ENCODE data around the gene ILKAP. TPM values are rescaled to one million over a fixed set of nuclear protein-coding genes. Genes with fewer than 3 reads are reported as not detected.

The ILKAP gene
- total and polyA plus RNA-seq, 2 experiments from 2014 or later = 25.7 to 81.9 TPM

DNA sequence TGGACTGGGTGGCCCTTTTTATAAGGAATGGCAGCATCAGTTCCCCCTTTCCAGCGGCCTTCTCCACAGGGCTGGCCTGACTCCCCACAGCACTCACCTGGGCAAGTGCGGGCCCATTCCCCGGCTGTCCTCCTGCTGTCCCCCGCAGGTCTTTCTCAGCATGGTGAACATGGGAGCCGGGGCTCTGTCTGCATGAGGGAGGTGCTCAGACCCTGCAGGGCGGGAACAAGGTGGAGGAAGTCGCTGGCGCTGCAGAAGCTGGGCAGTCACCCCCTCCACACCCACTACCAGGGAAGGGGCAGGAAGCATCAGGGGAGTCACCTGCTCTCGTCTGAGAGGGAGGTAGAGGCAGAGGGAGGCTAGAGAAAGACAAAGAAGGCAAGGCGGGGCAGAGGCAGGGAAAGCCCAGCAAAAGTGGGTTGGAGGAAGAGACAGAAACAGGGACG is 24.1 kb upstream of the ILKAP start:
- TF ChIP-seq, protein P1, sequence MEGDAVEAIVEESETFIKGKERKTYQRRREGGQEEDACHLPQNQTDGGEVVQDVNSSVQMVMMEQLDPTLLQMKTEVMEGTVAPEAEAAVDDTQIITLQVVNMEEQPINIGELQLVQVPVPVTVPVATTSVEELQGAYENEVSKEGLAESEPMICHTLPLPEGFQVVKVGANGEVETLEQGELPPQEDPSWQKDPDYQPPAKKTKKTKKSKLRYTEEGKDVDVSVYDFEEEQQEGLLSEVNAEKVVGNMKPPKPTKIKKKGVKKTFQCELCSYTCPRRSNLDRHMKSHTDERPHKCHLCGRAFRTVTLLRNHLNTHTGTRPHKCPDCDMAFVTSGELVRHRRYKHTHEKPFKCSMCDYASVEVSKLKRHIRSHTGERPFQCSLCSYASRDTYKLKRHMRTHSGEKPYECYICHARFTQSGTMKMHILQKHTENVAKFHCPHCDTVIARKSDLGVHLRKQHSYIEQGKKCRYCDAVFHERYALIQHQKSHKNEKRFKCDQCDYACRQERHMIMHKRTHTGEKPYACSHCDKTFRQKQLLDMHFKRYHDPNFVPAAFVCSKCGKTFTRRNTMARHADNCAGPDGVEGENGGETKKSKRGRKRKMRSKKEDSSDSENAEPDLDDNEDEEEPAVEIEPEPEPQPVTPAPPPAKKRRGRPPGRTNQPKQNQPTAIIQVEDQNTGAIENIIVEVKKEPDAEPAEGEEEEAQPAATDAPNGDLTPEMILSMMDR (IDR thresholded peaks at IDR 0.05; ENCODE audit: low read depth, low read length) = no peak
- no peak for DNase-seq (ENCODE audit: low read depth in 1 of 2, low spot score in 1 of 2)
- Histone ChIP-seq H3K27ac (no peak overlapping the region), H3K36me3 (no peaks in the 10 kb centered on the region), H3K4me3 (no peak overlapping the region), H3K9me3 (ENCODE audit: low read depth) (no peaks in the 10 kb centered on the region), H3K27me3 (peaks cover 14% of the 10 kb centered on the region), H3K4me1 (ENCODE audit: low read depth) (peaks cover 11% of the 10 kb centered on the region)

DNA sequence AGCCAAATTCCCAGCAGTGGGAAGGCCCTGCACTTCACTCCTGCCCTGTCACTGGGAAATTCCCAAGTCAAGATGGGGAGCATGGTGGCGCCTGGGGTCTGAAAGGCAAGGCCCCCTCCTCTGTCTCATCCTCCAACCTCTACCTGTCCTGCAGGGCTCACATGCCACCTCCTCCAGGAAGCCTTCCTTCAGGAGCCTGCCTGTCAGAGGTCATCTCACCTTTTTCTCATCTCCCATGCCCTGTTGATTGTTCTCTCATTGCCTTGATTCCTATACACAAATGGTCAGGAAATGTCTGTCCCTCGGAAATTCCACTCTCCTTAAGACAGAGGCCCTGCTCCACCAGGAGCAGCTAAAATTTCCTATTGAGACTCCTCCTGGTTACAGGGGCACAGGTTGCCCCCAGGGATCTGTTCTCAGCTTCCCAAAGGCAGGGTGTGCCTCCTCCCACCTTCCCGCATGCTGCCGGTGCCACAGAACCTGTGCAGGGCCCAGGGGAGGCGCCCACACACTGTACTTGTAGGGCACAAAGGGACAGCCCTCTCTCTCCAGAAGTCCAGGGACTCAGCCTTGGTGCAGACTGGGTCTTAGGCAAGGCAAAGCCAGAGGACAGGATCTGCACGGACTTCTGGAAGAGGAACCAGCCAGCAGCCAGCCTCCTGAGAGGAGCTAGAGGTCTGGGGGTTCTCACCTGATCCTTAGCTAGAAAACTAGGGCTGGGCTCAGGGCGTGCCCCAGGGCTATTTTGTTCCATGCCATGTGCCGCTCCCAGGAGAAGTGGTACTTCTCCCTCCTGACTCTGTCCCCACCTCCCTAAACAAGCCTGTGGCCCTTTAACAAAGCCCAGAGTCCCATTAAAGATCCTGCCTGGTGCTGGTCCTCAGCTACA is 23.4 kb upstream of the ILKAP start:
- no peak overlapping the region for H3K4me3 ChIP-seq
- TF ChIP-seq, protein P1 (IDR thresholded peaks at IDR 0.05; ENCODE audit: low read depth, low read length) = no peak
- H3K4me1 ChIP-seq (ENCODE audit: low read depth) = peaks cover 11% of the 10 kb centered on the region
- H3K9me3 ChIP-seq (ENCODE audit: low read depth) = no peaks in the 10 kb centered on the region
- H3K27ac ChIP-seq = no peak overlapping the region
- no peaks in the 10 kb centered on the region for H3K36me3 ChIP-seq
- peaks cover 14% of the 10 kb centered on the region for H3K27me3 ChIP-seq
- no peak for DNase-seq (ENCODE audit: low read depth in 1 of 2, low spot score in 1 of 2)

DNA sequence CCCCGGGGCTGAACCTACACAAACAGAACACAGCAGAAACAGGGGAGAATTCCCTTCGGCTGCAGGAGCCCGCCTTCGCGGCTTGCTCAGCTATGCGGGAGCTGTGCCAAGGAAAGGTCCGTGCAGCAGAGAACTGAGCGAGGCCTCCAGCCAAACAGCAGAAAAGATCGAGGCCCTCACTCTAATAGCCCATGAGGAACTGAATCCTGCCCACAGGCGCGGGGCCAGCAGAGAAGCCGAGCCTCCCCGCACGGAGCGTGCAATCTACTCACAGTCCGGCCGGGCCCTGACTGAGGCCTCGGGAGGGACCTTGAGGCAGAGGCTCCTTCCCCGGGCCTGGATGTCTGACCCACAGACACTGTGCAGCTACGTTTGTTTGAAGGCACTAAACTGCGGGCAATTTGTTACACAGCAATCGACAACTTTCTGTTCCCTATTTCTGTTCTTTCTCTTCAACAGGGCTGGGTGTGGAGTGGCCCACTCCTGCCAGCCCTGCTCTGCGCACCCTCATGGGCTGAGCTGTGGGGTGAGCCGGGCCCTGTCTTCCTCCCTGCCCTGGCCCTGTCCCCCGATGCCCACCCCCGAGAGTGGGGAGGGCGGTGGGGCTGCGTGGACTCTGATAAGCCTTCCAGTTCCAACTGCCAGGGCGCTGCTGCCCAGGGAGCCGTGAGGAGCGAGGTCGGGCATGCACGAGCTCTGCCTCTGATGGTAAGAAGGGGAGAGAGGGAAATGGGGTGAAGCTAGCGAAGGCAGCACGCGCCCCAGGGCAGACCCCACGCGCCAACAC is 22.6 kb upstream of the ILKAP start:
- H3K36me3 ChIP-seq = no peaks in the 10 kb centered on the region
- TF ChIP-seq, protein P1 (IDR thresholded peaks at IDR 0.05; ENCODE audit: low read depth, low read length) = no peak
- peaks cover 11% of the 10 kb centered on the region for H3K4me1 ChIP-seq (ENCODE audit: low read depth)
- H3K27me3 ChIP-seq = peaks cover 10% of the 10 kb centered on the region
- H3K9me3 ChIP-seq (ENCODE audit: low read depth) = no peaks in the 10 kb centered on the region
- H3K27ac ChIP-seq = no peak overlapping the region
- peak in 1 of 2 donors; percentile 73 for DNase-seq (ENCODE audit: low read depth in 1 of 2, low spot score in 1 of 2)
- H3K4me3 ChIP-seq = no peak overlapping the region

DNA sequence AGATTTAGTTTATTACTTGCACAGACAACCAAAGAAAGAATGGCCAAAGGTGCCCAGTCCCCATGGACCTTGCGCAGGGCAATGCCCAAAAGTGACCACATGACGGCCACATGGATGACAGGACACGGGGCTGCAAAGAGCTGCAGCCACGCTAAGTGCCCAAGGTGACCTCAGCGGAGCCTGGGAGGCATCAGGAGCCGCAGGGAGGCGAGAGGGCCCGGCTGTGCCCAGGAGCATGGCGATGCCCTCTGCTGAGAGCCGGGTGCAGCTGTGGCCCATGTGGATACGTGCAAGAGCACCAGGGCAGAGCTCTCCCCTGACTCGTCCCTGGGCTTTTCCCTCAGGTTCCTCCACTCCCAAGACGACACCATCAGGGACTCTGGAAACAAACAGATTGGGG is 21.6 kb upstream of the ILKAP start:
- H3K4me1 ChIP-seq (ENCODE audit: low read depth) = peaks cover 11% of the 10 kb centered on the region
- no peak overlapping the region for H3K4me3 ChIP-seq
- DNase-seq (ENCODE audit: low read depth in 1 of 2, low spot score in 1 of 2) = no peak
- no peaks in the 10 kb centered on the region for H3K9me3 ChIP-seq (ENCODE audit: low read depth)
- peaks cover 1% of the 10 kb centered on the region for H3K27me3 ChIP-seq
- TF ChIP-seq, protein P1 (IDR thresholded peaks at IDR 0.05; ENCODE audit: low read depth, low read length) = no peak
- no peak overlapping the region for H3K27ac ChIP-seq
- no peaks in the 10 kb centered on the region for H3K36me3 ChIP-seq

DNA sequence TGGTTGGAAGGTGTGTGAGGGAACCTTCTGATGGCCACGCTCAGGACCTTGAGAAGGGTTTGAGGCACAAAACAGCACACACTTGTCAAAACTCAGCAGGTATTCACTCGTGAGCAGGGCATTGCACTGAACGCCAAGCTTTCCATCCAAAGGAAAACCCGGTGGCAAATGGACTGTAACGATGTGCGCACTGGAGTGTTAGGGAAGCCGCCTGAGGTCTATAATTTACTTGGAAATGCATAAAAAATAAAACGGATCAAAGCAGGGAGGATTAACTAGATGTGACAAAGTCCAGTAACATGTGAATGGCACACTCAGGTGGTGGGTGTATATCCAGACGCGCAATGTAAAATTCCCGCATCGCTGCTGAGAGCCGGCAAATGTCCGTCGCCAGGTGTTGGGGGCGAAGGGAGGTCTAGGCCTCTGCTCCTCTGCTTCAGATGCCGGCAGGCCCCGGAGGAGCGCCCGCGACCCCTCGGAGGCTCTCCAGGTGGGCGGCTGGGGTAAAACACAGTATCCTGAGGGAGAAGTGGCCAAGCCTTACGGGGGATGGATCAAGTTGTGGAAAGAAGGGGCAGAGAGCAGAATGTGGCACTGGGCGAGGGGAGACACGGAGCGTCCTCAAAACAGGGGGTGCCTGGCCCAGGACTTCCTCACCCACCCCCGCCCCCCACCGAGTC is 21.0 kb upstream of the ILKAP start:
- Histone ChIP-seq H3K36me3 (no peaks in the 10 kb centered on the region), H3K9me3 (ENCODE audit: low read depth) (no peaks in the 10 kb centered on the region), H3K4me1 (ENCODE audit: low read depth) (peaks cover 10% of the 10 kb centered on the region), H3K27me3 (no peaks in the 10 kb centered on the region), H3K27ac (no peak overlapping the region), H3K4me3 (no peak overlapping the region)
- no peak for DNase-seq (ENCODE audit: low read depth in 1 of 2, low spot score in 1 of 2)
- TF ChIP-seq, protein P1 (IDR thresholded peaks at IDR 0.05; ENCODE audit: low read depth, low read length) = no peak
